Skin of body (tissue), 2 donors: ENCODE measurements around the gene ZSCAN21. TPM values are rescaled to one million over a fixed set of nuclear protein-coding genes. Genes with fewer than 3 reads are reported as not detected.

Experiments
- DNase-seq: peaks from one replicate; lab custom pipeline; 2025; lab: John Stamatoyannopoulos, UW
- total RNA-seq: library from RNA; depleted of rRNA; stranded (reverse); fragments of >200 nt; gene quantifications from one replicate; pipeline ENCODE4 v1.2.3, GENCODE V29; 2014

Gene ZSCAN21
- total RNA-seq, 1 donor from 2014 or later, result 8.4 TPM

DNA sequence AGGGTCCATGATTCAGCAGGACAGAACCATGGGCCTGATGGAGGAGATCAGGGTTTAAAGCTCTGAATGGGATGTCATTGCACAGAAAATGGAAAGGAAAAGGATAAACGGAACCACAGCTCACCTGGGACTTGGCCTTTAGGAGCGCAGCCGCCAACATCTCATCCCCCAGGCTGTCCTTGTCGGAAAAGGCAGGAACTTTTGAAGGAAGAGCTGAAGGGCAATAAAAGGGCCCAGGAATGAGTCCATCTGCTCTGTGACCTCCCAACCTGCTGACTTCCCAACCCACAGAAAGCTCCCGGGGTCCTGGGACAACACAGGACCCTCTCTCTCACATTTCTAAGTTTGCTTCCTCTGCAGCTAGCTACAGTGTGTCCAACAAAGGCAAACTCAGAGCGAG lies 25.8 kb downstream of the ZSCAN21 start:
- DNase-seq, result no peak

- DNase-seq, result no peak
Measured at GRCh38 chr7:100077205-100077604, 27.6 kb downstream of the ZSCAN21 start.

- DNase-seq, result no peak
Measured at GRCh38 chr7:100079024-100079560, 29.5 kb downstream of the ZSCAN21 start.

GRCh38 chr7:100080907-100081534 lies 31.4 kb downstream of the ZSCAN21 start:
- no peak for DNase-seq

- peak; percentile 99 for DNase-seq
Measured at GRCh38 chr7:100081535-100082102, 32.0 kb downstream of the ZSCAN21 start, which contains the start of gene ZNF3. Gene ZNF3, minus strand, starts transcription at chr7:100081723. Its CDS starts 4,366 bp downstream, at chr7:100077357.

DNA sequence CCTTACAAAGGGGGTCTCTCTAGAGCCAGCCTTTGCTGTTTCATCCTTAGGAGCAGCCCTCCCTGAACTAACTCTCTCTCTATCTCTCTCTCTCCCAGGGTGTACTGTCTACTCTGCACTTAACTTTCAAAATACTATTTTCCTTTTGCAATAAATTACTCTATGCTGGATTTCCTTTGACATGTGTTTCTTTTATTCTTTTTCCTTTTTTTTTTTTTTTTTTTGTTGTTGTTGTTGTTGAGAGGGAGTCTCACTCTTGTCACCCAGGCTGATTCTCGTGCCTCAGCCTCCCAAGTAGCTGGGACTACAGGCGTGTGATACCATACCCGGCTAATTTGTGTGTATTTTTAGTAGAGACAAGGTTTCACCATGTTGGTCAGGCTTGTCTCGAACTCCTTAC lies 33.4 kb downstream of the ZSCAN21 start:
- DNase-seq, result no peak

- DNase-seq, result no peak
Measured at GRCh38 chr7:100085515-100085914, 35.9 kb downstream of the ZSCAN21 start.

- DNase-seq, result no peak
Measured at GRCh38 chr7:100087055-100087750, 37.6 kb downstream of the ZSCAN21 start.

DNA sequence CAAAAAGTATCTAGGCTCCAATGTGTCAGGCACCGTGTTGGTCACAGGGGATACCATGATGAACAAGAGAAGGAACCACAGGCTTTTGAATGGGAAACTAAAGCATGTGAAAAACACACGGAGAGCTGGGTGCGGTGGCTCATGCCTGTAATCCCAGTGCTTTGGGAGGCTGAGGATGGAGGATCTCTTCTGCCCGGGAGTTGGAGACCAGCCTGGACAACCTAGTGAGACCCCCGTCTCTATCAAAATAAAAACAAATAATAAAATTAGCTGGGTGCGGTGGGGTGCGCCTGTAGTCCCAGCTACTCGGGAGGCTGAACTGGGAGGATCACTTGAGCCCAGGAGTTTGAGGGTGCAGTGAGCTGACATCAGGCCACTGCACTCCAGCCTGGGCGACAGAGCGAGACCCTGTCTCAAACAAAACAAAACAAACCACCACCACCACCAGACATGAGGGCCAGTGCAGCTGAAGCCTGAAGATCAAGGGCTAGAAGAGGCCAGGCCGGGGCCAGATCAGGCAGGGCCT lies 38.6 kb downstream of the ZSCAN21 start:
- no peak for DNase-seq

DNA sequence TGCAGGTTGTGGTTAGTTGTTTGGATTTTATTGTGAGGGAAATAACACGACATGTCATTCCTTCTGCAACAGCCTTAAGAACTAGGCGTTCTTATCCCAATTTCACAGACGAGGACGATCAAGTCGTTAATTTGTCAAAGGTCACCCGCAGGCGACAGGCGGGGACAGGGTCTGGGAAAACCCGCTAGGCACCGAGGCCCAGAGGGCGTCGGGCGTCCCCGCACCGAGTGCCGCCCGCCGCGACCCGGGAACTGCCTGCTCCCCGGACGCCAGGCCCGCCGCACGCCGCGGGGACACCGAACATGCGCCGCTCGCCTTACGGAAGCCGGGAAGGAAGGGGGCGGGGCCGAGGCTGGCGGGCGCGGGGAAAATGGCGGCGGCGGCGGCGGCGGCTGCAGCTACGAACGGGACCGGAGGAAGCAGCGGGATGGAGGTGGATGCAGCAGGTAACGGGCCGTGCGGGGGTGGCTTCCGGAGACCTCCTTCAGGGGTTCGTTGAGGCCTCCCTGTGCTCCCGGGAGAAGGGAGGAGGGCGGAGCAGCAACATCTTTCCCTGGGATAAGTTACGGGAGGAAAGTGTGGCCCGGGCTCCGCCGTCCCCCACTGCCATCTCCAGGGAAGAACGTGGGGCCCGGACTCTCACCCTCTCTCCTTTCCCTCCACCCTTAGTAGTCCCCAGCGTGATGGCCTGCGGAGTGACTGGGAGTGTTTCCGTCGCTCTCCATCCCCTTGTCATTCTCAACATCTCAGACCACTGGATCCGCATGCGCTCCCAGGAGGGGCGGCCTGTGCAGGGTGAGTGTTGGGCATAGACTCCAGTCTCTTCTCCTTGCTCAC lies 39.3 kb downstream of the ZSCAN21 start, which contains the start of gene COPS6:
COPS6 (plus strand) TSS at position 349 of the 837 bp plus-strand sequence; CDS start at position 371, 22 bp downstream.
- DNase-seq, result peak; percentile 24

DNA sequence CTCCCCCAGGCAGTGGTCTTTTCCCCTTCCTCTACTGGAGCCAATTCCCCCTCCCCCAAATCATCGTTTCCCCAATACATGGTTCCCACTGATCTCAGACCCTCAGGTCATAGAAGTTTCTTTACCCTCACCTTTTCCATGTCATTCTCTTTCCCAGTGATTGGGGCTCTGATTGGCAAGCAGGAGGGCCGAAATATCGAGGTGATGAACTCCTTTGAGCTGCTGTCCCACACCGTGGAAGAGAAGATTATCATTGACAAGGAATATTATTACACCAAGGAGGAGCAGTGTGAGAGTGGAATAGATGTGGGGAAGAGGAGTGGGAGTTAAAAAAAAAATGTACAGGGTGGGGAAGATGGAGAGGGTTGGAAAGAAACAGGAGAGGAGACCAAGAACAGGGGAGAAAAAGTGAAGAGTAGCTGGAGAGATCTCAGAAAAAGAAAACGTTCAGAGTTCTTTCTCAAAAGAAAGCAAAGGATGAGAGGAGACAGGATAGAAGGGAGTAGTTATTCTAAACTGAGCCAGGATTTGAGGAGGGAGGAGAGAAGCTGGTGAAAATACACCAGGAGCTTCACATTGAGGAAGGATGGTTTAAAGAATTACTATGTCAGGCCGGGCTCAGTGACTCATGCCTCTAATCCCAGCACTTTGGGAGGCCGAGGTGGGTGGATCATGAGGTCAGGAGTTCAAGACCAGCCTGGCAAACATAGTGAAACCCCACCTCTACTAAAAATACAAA lies 40.1 kb downstream of the ZSCAN21 start:
- DNase-seq, result no peak

- no peak for DNase-seq
Measured at GRCh38 chr7:100090527-100091410, 41.2 kb downstream of the ZSCAN21 start.

DNA sequence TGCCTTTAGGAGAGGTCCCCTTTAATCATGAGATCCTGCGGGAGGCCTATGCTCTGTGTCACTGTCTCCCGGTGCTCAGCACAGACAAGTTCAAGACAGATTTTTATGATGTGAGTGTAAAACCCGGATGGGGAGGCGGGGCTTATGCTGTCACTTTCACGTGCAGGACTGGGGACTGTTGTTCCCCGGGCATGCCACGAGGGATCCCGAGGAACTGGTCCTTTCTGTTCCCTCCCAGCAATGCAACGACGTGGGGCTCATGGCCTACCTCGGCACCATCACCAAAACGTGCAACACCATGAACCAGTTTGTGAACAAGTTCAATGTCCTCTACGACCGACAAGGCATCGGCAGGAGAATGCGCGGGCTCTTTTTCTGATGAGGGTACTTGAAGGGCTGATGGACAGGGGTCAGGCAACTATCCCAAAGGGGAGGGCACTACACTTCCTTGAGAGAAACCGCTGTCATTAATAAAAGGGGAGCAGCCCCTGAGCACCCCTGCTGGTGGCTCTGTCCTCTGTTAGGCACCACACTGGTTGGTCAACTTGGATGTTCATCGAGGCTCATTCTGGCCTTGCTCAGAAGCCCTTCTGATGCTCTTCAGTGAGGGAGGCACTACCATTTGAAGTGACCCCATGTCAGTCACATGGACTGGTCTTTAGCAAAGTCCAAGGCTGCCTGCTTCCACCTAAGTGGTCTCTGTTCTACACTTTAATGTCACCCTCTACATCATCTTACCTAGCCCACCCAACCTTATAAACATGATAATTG lies 42.0 kb downstream of the ZSCAN21 start:
- no peak for DNase-seq

GRCh38 chr7:100093054-100093453 lies 43.5 kb downstream of the ZSCAN21 start:
- DNase-seq, result no peak

DNA sequence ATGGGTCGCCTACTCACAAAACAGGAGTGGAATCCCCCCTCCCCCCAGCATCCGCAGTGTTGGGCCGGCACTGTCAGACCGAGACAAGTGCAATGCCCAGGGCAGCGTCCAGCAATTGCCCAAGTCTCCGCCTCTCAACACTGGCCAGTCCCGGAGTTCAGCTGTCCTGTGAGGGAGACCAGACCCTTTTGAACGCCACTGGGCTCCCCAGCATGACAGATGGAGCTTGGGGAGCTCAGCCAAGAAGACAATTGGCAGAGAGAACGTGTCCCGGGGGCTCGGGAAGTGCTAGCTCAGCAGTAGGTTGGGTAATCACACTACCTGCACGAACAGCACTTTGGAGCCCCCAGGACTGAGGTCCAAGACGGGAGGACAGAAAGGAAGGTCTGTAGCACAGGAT lies 43.9 kb downstream of the ZSCAN21 start:
- DNase-seq, result no peak

GRCh38 chr7:100093925-100094486 lies 44.4 kb downstream of the ZSCAN21 start:
- DNase-seq, result no peak

- no peak for DNase-seq
Measured at GRCh38 chr7:100095289-100095688, 45.7 kb downstream of the ZSCAN21 start.

DNA sequence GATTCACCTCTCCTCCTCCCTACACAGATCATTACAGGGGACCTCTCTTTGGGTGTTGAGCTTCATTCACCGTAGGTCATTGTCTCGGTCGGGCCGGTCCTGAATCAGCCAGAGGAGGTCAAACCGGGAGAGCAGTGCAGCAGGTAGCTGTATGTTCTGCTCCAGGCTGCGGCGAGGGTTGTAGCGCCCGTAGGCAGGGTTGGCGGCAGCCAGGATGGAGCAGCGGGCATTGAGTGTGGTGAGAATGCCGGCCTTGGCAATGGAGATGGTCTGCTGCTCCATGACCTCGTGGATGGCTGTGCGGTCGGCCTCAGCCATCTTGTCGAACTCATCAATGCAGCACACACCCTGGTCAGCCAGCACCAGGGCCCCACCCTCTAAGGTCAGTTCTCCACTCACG lies 46.1 kb downstream of the ZSCAN21 start:
- DNase-seq, result no peak
